Measurements from ENCODE around the gene KCNN4. TPM values are rescaled to one million over a fixed set of nuclear protein-coding genes. Genes with fewer than 3 reads are reported as not detected.

Gene KCNN4
- total RNA-seq, 1 donor from 2014 or later = not detected

- FAIRE-seq = no peak
- DNase-seq (ENCODE audit: low spot score in 2 of 2) = no peak
Observed at GRCh38 chr19:43751466-43752220, 29.1 kb downstream of the KCNN4 start.

- no peak for DNase-seq (ENCODE audit: low spot score in 2 of 2)
- no peak for FAIRE-seq
Observed at GRCh38 chr19:43749898-43750297, 30.9 kb downstream of the KCNN4 start.

GRCh38 chr19:43749152-43749551, 31.6 kb downstream of the KCNN4 start:
- FAIRE-seq = no peak
- DNase-seq (ENCODE audit: low spot score in 2 of 2) = no peak

GRCh38 chr19:43748685-43749084, 32.1 kb downstream of the KCNN4 start:
- no peak for FAIRE-seq

GRCh38 chr19:43748205-43748594, 32.6 kb downstream of the KCNN4 start:
- FAIRE-seq (no peak), DNase-seq (ENCODE audit: low spot score in 2 of 2) (no peak)

More at GRCh38 chr19:43748685-43749084, 32.1 kb downstream of the KCNN4 start:
- no peak for DNase-seq (ENCODE audit: low spot score in 2 of 2)

- no peak for FAIRE-seq
- DNase-seq (ENCODE audit: low spot score in 2 of 2) = no peak
Observed at GRCh38 chr19:43747557-43748204, 33.1 kb downstream of the KCNN4 start.

GRCh38 chr19:43743059-43743458, 37.7 kb downstream of the KCNN4 start:
- FAIRE-seq (no peak), DNase-seq (ENCODE audit: low spot score in 2 of 2) (no peak)

- DNase-seq (ENCODE audit: low spot score in 2 of 2) (no peak), FAIRE-seq (no peak)
Observed at GRCh38 chr19:43741075-43741825, 39.5 kb downstream of the KCNN4 start.

- no peak for FAIRE-seq
- DNase-seq (ENCODE audit: low spot score in 2 of 2) = no peak
Observed at GRCh38 chr19:43739439-43740235, 41.1 kb downstream of the KCNN4 start.

GRCh38 chr19:43738780-43739211, 42.0 kb downstream of the KCNN4 start:
- DNase-seq (ENCODE audit: low spot score in 2 of 2) (no peak), FAIRE-seq (no peak)

- no peak for FAIRE-seq
Observed at GRCh38 chr19:43735957-43736356, 44.8 kb downstream of the KCNN4 start.

GRCh38 chr19:43735013-43735412, 45.8 kb downstream of the KCNN4 start:
- FAIRE-seq = no peak
- DNase-seq (ENCODE audit: low spot score in 2 of 2) = no peak

More at GRCh38 chr19:43735957-43736356, 44.8 kb downstream of the KCNN4 start:
- no peak for DNase-seq (ENCODE audit: low spot score in 2 of 2)

- DNase-seq (ENCODE audit: low spot score in 2 of 2) (no peak), FAIRE-seq (no peak)
Observed at GRCh38 chr19:43731846-43732245, 48.9 kb downstream of the KCNN4 start.

GRCh38 chr19:43731346-43731745, 49.4 kb downstream of the KCNN4 start:
- FAIRE-seq (no peak), DNase-seq (ENCODE audit: low spot score in 2 of 2) (no peak)

- DNase-seq (ENCODE audit: low spot score in 2 of 2) (no peak), FAIRE-seq (no peak)
Observed at GRCh38 chr19:43729919-43730318, 50.9 kb downstream of the KCNN4 start.

GRCh38 chr19:43727593-43727853, 53.2 kb downstream of the KCNN4 start:
- no peak for FAIRE-seq

GRCh38 chr19:43726736-43727592, 53.8 kb downstream of the KCNN4 start:
- DNase-seq (ENCODE audit: low spot score in 2 of 2) = no peak
- FAIRE-seq = no peak

More at GRCh38 chr19:43727593-43727853, 53.2 kb downstream of the KCNN4 start:
- DNase-seq (ENCODE audit: low spot score in 2 of 2) = no peak

- FAIRE-seq (no peak), DNase-seq (ENCODE audit: low spot score in 2 of 2) (no peak)
Observed at GRCh38 chr19:43725468-43725867, 55.3 kb downstream of the KCNN4 start.

- no peak for FAIRE-seq
Observed at GRCh38 chr19:43724896-43725295, 55.9 kb downstream of the KCNN4 start.

GRCh38 chr19:43723588-43723987, 57.2 kb downstream of the KCNN4 start:
- no peak for DNase-seq (ENCODE audit: low spot score in 2 of 2)
- no peak for FAIRE-seq

More at GRCh38 chr19:43724896-43725295, 55.9 kb downstream of the KCNN4 start:
- DNase-seq (ENCODE audit: low spot score in 2 of 2) = no peak
